ENCODE results near the gene GP5.

Gene GP5

GRCh38 chr3:194392576-194392975, 6.5 kb downstream of the GP5 start:
- H3K4me3 ChIP-seq (ENCODE audit: low read length) = no peak overlapping the region
- no peak for DNase-seq (ENCODE audit: low read depth)
- TF ChIP-seq, protein P1, sequence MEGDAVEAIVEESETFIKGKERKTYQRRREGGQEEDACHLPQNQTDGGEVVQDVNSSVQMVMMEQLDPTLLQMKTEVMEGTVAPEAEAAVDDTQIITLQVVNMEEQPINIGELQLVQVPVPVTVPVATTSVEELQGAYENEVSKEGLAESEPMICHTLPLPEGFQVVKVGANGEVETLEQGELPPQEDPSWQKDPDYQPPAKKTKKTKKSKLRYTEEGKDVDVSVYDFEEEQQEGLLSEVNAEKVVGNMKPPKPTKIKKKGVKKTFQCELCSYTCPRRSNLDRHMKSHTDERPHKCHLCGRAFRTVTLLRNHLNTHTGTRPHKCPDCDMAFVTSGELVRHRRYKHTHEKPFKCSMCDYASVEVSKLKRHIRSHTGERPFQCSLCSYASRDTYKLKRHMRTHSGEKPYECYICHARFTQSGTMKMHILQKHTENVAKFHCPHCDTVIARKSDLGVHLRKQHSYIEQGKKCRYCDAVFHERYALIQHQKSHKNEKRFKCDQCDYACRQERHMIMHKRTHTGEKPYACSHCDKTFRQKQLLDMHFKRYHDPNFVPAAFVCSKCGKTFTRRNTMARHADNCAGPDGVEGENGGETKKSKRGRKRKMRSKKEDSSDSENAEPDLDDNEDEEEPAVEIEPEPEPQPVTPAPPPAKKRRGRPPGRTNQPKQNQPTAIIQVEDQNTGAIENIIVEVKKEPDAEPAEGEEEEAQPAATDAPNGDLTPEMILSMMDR (conservative IDR thresholded peaks at IDR 0.05; ENCODE audit: low read depth, low read length) = no peak

DNA sequence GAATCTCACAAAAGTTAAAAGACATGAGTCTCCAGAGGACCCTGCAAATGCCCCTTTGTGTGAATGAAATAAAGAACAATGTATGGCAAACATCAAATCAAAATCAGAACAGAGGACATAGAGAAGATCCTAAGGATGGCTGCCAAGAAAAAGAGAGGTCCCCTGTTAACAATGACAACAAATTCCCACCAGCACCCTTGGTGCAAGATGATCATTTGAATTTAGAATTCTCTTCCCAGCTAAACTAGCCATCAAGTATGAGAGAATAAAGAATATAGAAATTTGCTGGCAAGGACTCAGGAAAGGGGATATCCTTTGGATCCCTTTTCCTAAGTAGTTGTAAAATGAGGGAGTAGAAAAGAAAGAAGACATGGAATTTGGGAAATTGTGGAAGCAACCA, 8.2 kb downstream of the GP5 start:
- no peak for DNase-seq (ENCODE audit: low read depth)
- TF ChIP-seq, protein P1 (conservative IDR thresholded peaks at IDR 0.05; ENCODE audit: low read depth, low read length) = no peak
- no peak overlapping the region for H3K4me3 ChIP-seq (ENCODE audit: low read length)

DNA sequence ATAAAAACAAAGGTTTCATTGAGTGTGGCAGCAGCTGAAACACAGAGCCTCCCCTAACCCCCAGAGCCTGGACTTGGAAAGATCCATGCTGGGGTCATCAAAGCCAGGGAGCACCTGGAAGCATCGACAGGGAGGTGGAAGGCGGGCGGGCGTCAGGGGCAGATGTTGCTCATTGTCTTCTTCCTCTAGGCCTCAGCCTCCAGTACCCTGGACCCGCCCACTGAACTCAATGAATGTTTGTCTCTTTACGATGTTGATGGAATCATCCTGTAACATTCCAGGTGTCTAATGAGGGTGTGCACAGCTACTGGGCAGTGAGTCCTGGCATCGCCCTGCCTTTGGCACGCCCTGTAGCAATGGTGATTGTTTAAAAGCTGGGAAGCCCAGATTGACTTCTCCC, 9.8 kb downstream of the GP5 start:
- DNase-seq (ENCODE audit: low read depth) = no peak
- TF ChIP-seq, protein P1 (conservative IDR thresholded peaks at IDR 0.05; ENCODE audit: low read depth, low read length) = no peak
- H3K4me3 ChIP-seq (ENCODE audit: low read length) = no peak overlapping the region

GRCh38 chr3:194387926-194388418, 11.1 kb downstream of the GP5 start:
- no peak overlapping the region for H3K4me3 ChIP-seq (ENCODE audit: low read length)
- TF ChIP-seq, protein P1 (conservative IDR thresholded peaks at IDR 0.05; ENCODE audit: low read depth, low read length) = no peak
- DNase-seq (ENCODE audit: low read depth) = no peak

DNA sequence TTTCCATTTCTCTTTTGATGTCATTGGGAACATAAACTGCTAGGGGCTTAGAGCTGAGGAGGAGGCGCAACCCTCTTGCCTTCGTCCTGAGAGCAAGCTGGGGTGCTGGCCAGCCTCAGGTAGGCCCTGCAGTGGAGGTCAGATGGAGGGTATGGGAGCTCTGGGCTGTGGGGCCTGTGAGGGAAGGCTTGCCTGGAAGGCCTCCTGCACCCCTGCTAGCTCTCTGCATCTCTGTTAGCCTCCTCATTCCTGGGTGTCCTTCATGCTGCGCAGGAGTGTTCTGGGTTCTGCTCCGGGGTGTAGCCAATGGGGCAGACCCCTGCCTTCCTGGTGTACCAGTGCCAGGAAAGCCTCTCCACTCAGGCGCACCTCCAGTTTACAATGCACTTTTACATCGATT, 11.8 kb downstream of the GP5 start:
- no peak overlapping the region for H3K4me3 ChIP-seq (ENCODE audit: low read length)
- no peak for DNase-seq (ENCODE audit: low read depth)
- TF ChIP-seq, protein P1 (conservative IDR thresholded peaks at IDR 0.05; ENCODE audit: low read depth, low read length) = no peak

DNA sequence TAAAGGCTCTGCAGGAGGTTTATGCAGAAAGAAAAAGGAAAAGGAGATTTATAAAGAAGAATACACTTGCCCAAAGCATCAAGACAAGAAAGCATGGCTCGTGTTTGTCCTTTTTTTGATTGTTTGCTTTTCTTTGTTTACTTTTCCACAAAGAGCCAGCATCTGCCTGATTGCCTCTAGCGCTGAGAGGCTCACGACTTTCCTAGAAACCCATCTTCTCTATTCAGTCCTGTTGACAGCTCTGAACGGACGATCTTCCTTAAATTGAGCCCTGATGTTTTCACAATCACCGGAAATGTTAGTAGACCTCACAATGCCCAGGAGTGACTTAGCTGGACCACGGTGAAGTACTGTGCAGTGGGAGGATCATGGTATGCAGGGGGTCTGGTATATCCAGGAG, 12.4 kb downstream of the GP5 start:
- DNase-seq (ENCODE audit: low read depth) = no peak
- H3K4me3 ChIP-seq (ENCODE audit: low read length) = no peak overlapping the region
- TF ChIP-seq, protein P1 (conservative IDR thresholded peaks at IDR 0.05; ENCODE audit: low read depth, low read length) = no peak

GRCh38 chr3:194386066-194386465, 13.0 kb downstream of the GP5 start:
- TF ChIP-seq, protein P1 (conservative IDR thresholded peaks at IDR 0.05; ENCODE audit: low read depth, low read length) = no peak

More at GRCh38 chr3:194386066-194386465, 13.0 kb downstream of the GP5 start:
- DNase-seq (ENCODE audit: low read depth) = no peak
- no peak overlapping the region for H3K4me3 ChIP-seq (ENCODE audit: low read length)
